ENCODE data around the gene ACTG1.

GRCh38 chr17:81484195-81484979 lies 28.2 kb downstream of the ACTG1 start:
- TF ChIP-seq SUPT5H (IDR thresholded peaks at IDR 0.05), result peak; percentile 47
- TF ChIP-seq NFE2L1 (tag; IDR thresholded peaks at IDR 0.05; ENCODE audit: borderline replicate concordance, low read depth), result no peak
- TF ChIP-seq CTCF (IDR thresholded peaks at IDR 0.05 in 2 of 3, conservative IDR thresholded peaks at IDR 0.05 in 1 of 3; ENCODE audit: insufficient read depth in 2 of 3, low read depth in 1 of 3, low read length in 3 of 3), result peak; percentile 88 to 97 (median 96)
- no peak for TF ChIP-seq MTA2 (IDR thresholded peaks at IDR 0.05; ENCODE audit: low read depth)
- 0 out of 2 replicates have a peak, but pooled peaks have one; percentile 44 for TF ChIP-seq CREM (IDR thresholded peaks at IDR 0.05; ENCODE audit: low read depth)
- no peak for TF ChIP-seq POLR3A (IDR thresholded peaks at IDR 0.05; ENCODE audit: borderline replicate concordance, extremely low read depth, insufficient read depth, insufficient read length)

Data from K562 (cell line).